SU-DHL-6 (cell line): ENCODE results near the gene HGS.

ENCODE experiments used
- H2AFZ ChIP-seq: fragments of 200-600 bp; sonication (generic); 2 replicates; pipeline ENCODE4 v1.6.1; 2014; ENCODE audit warnings: low read depth, mild to moderate bottlenecking, moderate library complexity, mixed read lengths, antibody characterized with exemption, low read length; ENCODE audit not compliant: severe bottlenecking
- H3F3A ChIP-seq: fragments of 200-600 bp; shearing (Covaris generic); 2 replicates; pipeline ENCODE4 v1.6.0; 2016; ENCODE audit warnings: antibody characterized with exemption, mild to moderate bottlenecking; ENCODE audit not compliant: insufficient read depth
- H3K27ac ChIP-seq: fragments of 200-600 bp; sonication (generic); 2 replicates; pipeline ENCODE4 v1.5.1; 2016; ENCODE audit warnings: low read depth, mild to moderate bottlenecking, low read length, moderate library complexity, mixed read lengths
- H3K27me3 ChIP-seq: fragments of 200-600 bp; sonication (generic), shearing (Covaris generic); 2 replicates; pipeline ENCODE4 v1.6.0; 2014; ENCODE audit warnings: mild to moderate bottlenecking, low read length
- H3K36me3 ChIP-seq: fragments of 200-600 bp; sonication (generic); 2 replicates; pipeline ENCODE4 v1.6.1; 2014; ENCODE audit warnings: mild to moderate bottlenecking, low read length, mixed read lengths
- H3K4me2 ChIP-seq: fragments of 300-600, 200-600 bp; shearing (Covaris generic), sonication (generic); 2 replicates; pipeline ENCODE4 v1.6.0; 2014; ENCODE audit warnings: low read length, low read depth, mild to moderate bottlenecking; ENCODE audit not compliant: poor library complexity, severe bottlenecking
- H3K4me3 ChIP-seq: fragments of 200-600 bp; sonication (generic); 2 replicates; pipeline ENCODE4 v1.5.1; 2014; ENCODE audit warnings: antibody characterized with exemption, low read length, mild to moderate bottlenecking, mixed read lengths; ENCODE audit not compliant: insufficient read depth, poor library complexity, severe bottlenecking
- H3K79me2 ChIP-seq: fragments of 200-600 bp; sonication (generic); 2 replicates; pipeline ENCODE4 v1.6.1; 2014; ENCODE audit warnings: mild to moderate bottlenecking, low read length, moderate library complexity; ENCODE audit not compliant: insufficient read depth
- H3K9ac ChIP-seq: fragments of 200-600 bp; sonication (generic); 2 replicates; pipeline ENCODE4 v1.7.0; 2014; ENCODE audit warnings: mild to moderate bottlenecking, low read length
- H3K9me2 ChIP-seq: fragments of 200-600 bp; sonication (generic); replicated peaks from 2 replicates; pipeline ENCODE4 v1.6.1; 2014; ENCODE audit warnings: low read length; ENCODE audit not compliant: insufficient read depth
- H3K9me3 ChIP-seq: fragments of 200-600 bp; sonication (generic); 2 replicates; pipeline ENCODE4 v1.6.1; 2014; ENCODE audit warnings: low read length, mixed read lengths; ENCODE audit not compliant: insufficient read depth
- H4K20me1 ChIP-seq: fragments of 200-600 bp; sonication (generic); 2 replicates; pipeline ENCODE4 v1.6.1; 2014; ENCODE audit warnings: low read depth, mild to moderate bottlenecking, antibody characterized with exemption, low read length, moderate library complexity, mixed read lengths
- EZH2phosphoT487 ChIP-seq: fragments of 200-600 bp; sonication (generic), shearing (Covaris generic); conservative IDR thresholded peaks from 2 replicates; pipeline ENCODE4 v1.6.1; 2018; ENCODE audit warnings: mild to moderate bottlenecking, antibody characterized with exemption, low read length, moderate library complexity, mixed read lengths
- TF ChIP-seq, protein P1 (sequence below): fragments of 200-600 bp; sonication (generic); IDR thresholded peaks from one replicate; pipeline ENCODE4 v1.5.1; 2017; ENCODE audit warnings: antibody characterized with exemption, mild to moderate bottlenecking, low read length, moderate library complexity; ENCODE audit not compliant: insufficient read depth, poor library complexity, severe bottlenecking

The HGS gene

DNA sequence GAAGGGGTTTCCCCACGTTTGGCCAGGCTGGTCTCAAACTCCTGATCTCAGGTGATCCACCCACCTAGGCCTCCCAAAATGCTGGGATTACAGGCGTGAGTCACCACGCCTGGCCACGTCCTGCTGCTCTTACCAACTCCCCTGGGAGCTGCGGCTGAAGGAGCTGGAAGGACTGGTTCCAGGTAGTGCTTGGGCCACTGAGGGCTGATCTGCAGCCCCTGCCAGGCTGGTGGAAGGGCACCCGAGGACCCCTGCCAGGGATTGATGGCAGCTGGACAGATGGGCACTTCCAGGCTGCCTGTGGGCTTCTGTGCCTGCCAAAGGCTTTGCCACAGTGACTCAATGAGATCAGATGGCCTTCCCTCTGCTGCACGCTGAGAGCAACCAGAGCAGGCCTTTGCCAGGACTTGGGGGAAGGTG lies 19.8 kb upstream of the HGS start:
- Histone ChIP-seq H3K27ac (no peak overlapping the region), H3K4me2 (no peak overlapping the region)
- no peak for TF ChIP-seq EZH2phosphoT487
- TF ChIP-seq, protein P1, sequence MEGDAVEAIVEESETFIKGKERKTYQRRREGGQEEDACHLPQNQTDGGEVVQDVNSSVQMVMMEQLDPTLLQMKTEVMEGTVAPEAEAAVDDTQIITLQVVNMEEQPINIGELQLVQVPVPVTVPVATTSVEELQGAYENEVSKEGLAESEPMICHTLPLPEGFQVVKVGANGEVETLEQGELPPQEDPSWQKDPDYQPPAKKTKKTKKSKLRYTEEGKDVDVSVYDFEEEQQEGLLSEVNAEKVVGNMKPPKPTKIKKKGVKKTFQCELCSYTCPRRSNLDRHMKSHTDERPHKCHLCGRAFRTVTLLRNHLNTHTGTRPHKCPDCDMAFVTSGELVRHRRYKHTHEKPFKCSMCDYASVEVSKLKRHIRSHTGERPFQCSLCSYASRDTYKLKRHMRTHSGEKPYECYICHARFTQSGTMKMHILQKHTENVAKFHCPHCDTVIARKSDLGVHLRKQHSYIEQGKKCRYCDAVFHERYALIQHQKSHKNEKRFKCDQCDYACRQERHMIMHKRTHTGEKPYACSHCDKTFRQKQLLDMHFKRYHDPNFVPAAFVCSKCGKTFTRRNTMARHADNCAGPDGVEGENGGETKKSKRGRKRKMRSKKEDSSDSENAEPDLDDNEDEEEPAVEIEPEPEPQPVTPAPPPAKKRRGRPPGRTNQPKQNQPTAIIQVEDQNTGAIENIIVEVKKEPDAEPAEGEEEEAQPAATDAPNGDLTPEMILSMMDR, result no peak

DNA sequence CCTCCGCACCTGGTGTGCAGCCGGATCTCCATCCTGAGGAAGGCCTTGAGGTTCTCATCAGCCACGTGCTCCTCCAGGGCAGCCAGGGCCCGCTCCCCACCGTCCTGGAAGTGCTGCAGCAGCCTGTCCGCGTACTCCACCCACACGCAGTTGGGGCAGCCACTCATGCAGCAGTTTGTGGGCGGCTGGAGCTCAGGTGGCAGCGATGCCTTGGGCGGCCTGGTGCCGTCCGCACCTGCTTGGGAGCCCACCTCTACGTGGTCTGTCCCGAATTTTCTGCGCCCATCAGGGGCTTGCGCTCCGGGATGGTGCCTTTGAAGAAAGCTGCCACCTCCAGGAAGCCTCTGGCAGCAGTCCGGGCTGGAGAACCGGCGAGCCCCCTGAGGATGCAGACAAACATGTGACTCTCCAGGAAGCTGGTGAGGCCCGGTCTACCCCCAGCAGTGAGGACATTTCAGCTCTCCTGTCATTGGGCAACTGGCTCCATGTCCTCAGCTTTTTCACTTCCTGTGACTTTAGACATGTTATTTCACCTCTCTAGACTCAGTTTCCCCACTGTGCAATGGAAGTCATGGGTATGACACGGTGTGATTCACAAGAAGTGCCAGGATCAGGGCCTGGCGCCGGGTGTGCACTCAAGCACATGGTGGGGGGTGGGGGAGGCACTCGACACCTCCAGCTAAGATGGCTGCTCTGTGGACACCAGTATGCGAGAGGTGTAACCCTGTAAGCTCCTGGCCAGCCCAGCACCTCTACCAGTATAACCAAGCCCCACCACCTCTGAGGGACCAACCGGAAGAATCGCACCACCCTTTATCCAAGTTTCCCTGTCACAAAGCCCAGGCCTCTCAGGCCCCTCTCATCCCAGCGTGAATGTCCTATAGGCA lies 18.4 kb upstream of the HGS start:
- H2AFZ ChIP-seq, result no peak overlapping the region
- H3K36me3 ChIP-seq, result peaks cover 6% of the 10 kb centered on the region; the same call in 1 of the 2 replicates
- peaks cover 27% of the 10 kb centered on the region for H3K79me2 ChIP-seq
- 0 out of 2 replicates have a peak, but pooled peaks cover 8% of the 10 kb centered on the region for H3F3A ChIP-seq
- no peaks in the 10 kb centered on the region for H3K9me3 ChIP-seq
- H3K9me2 ChIP-seq, result no peaks in the 10 kb centered on the region
- peak overlapping the region; percentile 76 for H3K4me3 ChIP-seq
- peak overlapping the region; percentile 86 for H3K4me2 ChIP-seq
- no peak for TF ChIP-seq EZH2phosphoT487
- TF ChIP-seq, protein P1, result no peak
- H4K20me1 ChIP-seq, result no peaks in the 10 kb centered on the region
- peak overlapping the region; percentile 63 for H3K27ac ChIP-seq
- H3K9ac ChIP-seq, result peak overlapping the region; percentile 94
- H3K27me3 ChIP-seq, result no peaks in the 10 kb centered on the region

More for the DNA sequence above, 19.8 kb upstream of the HGS start:
- Histone ChIP-seq H3K9me2 (no peaks in the 10 kb centered on the region), H3K36me3 (no peaks in the 10 kb centered on the region; the same call in 1 of the 2 replicates), H3K27me3 (no peaks in the 10 kb centered on the region), H2AFZ (no peak overlapping the region), H3K9ac (no peak overlapping the region), H3K9me3 (no peaks in the 10 kb centered on the region), H3K79me2 (peaks cover 27% of the 10 kb centered on the region), H3F3A (0 out of 2 replicates have a peak, but pooled peaks cover 8% of the 10 kb centered on the region), H4K20me1 (no peaks in the 10 kb centered on the region), H3K4me3 (no peak overlapping the region)

DNA sequence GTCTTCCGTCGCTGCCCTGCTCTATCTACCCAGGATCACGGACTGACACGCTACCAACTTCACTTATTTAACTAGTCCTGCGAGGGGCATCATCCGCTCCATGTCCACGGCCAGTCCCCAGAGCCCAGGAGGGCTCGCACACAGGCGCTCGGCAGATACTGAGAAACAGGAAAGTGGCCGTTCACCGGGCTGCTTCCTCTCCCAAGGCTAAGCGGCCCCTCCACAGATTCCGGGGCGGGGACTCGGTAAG lies 17.8 kb upstream of the HGS start:
- H3K36me3 ChIP-seq, result peaks cover 6% of the 10 kb centered on the region; the same call in 1 of the 2 replicates
- H3K9ac ChIP-seq, result peak overlapping the region; percentile 94
- no peaks in the 10 kb centered on the region for H3K9me3 ChIP-seq
- TF ChIP-seq, protein P1, result no peak
- TF ChIP-seq EZH2phosphoT487, result no peak
- no peak overlapping the region for H2AFZ ChIP-seq
- no peaks in the 10 kb centered on the region for H4K20me1 ChIP-seq
- peak overlapping the region; percentile 76 for H3K4me3 ChIP-seq
- peaks cover 27% of the 10 kb centered on the region for H3K79me2 ChIP-seq
- no peaks in the 10 kb centered on the region for H3K9me2 ChIP-seq
- 0 out of 2 replicates have a peak, but pooled peaks cover 8% of the 10 kb centered on the region for H3F3A ChIP-seq
- H3K27ac ChIP-seq, result peak overlapping the region; percentile 63
- peak overlapping the region; percentile 86 for H3K4me2 ChIP-seq
- no peaks in the 10 kb centered on the region for H3K27me3 ChIP-seq
